HG02870 (cell line): ENCODE measurements around the gene TENT4A.

Source experiments
- ATAC-seq: cut with Tn5 transposase; IDR thresholded peaks from one replicate; pipeline ENCODE4 v1.9.1; 2021; ENCODE audit warnings: mild to moderate bottlenecking, moderate library complexity; ENCODE audit not compliant: unreplicated experiment

The TENT4A gene

DNA sequence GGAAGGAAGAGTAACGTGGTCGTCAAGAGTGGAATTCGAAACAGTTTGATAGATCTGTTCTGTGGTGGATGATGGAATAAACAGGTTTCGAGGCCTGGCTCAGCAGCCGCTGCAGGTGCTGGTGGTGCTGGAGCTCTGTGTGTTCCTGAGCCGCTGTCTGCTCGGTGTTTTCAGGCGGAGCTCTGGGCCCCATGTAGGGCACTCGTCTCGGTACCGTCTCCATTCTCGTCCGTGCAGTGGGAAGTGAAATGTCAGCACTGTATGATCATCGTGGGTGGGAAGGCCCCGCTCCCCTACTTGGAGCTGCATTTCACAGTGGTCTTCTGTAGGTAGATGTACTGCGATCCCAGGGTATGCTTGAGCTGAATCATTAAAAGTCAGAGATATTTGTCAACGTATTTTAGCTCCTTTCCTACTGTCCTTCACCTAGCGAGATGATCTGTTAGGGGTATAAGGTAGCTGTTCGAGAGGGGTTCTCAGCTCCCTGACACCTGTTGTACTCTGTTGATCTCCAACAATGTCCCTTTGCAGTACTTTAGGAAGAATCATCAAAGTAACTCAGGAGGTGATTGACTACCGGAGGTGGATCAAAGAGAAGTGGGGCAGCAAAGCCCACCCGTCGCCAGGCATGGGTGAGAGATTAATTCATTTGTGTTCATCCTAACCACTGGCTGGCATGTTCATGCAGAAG lies 35.9 kb downstream of the TENT4A start:
- no peak for ATAC-seq

DNA sequence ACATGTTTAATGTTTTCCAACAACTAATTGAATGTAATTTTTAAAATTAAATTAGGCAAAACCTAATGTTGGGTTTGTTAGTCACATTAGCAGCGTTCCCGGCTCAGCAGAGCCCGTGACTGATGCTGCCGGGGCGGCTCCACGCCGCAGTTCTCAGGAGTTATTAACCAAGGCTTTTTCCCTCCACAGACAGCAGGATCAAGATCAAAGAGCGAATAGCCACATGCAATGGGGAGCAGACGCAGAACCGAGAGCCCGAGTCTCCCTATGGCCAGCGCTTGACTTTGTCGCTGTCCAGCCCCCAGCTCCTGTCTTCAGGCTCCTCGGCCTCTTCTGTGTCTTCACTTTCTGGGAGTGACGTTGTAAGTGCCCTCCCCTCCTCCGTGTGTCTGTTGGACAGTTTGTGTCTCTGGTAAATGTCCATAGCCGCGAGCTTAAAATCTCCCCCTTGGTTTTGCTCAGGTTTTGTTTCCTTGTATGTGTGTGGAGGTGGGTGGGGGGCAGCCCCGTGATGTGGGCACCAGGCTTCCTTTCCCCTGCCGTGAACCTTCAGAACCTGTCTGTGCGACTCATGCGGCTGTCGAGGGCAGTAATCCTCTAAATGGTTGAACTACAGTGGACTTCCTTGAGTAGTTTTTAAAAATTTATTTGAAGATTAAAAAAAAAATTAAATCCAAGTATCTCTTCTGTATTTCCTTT lies 37.1 kb downstream of the TENT4A start:
- ATAC-seq, result no peak

- ATAC-seq, result no peak
Observed at GRCh38 chr5:6750951-6751685, 37.9 kb downstream of the TENT4A start.

DNA sequence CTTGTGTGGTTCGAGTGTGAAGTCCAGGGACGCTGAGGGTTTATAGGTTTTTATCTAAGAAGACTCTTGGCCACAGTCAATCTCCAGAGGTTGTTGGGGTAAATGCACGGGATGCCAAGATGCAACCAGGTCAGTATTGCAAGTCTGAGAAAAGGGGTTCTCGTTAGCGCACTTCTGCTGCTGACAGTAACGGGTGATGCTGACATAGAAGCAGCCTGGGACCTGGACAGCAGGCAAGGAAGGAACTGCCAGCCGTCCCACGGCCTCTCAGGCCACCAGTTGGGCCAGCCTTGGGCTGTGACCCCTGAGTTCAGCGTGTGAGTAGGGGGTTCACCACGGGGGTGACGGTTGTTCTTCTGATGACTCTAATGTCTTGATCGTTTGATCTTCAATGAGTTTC lies 39.0 kb downstream of the TENT4A start:
- ATAC-seq, result no peak

GRCh38 chr5:6752782-6753181 lies 39.5 kb downstream of the TENT4A start:
- no peak for ATAC-seq

GRCh38 chr5:6753851-6754250 lies 40.6 kb downstream of the TENT4A start:
- no peak for ATAC-seq

DNA sequence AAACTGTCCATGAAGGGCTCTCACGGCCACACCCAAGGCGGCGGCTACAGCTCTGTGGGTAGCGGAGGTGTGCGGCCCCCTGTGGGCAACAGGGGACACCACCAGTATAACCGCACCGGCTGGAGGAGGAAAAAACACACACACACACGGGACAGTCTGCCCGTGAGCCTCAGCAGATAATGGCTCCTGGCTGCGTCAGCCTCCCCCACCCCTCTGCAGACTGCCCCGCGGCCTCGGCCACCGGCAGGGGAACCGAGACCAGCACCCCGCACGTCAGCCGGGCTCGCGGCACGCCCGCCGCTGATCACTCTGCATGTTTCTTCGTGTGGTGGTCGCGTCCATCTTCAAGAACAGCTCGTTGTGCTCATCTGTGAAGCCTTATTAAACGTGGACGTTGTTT lies 41.5 kb downstream of the TENT4A start:
- no peak for ATAC-seq

GRCh38 chr5:6755519-6755918 lies 42.3 kb downstream of the TENT4A start:
- ATAC-seq, result no peak

DNA sequence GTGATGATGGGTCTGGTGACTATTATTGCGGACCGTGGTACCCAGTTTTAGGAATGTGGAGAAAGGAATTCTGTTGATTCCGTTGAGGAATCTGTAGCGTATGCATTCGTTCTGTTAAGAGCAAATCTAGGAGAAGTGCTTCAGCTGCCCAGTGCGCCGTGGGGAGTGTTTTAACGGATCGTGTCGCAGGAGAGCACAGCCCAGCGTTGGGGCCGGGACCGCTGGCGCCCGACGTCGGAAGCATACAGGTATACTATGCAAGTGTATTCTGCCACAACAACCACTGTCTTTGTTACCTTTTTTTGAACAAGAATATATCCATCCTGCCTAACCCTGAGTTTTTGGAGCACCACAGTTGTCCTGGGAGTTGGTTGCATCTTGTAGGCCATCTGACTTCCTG lies 42.7 kb downstream of the TENT4A start:
- ATAC-seq, result no peak

- no peak for ATAC-seq
Observed at GRCh38 chr5:6757414-6757969, 44.3 kb downstream of the TENT4A start.

- ATAC-seq, result no peak
Observed at GRCh38 chr5:6758236-6758635, 45.0 kb downstream of the TENT4A start.

- no peak for ATAC-seq
Observed at GRCh38 chr5:6758706-6759105, 45.5 kb downstream of the TENT4A start.

DNA sequence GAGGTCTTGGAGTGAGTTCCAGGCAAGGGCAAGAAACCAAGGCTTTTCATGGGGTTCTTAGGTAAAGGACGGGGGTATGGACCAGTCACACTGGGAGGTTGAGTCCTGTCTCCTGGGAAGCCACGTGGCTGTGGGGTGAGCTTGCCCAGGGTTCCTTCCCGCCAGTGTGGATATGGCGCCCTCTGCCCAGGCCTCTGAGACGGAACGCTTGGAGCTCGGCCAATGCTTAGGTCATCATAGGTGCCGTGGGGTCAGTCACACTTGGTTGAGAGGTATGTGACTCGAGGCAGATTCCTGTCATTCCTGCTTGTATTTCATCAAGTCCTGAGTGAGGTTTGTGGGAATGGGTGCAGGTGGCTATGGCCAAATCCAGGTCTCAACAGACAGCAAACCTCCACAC lies 46.2 kb downstream of the TENT4A start:
- no peak for ATAC-seq

- no peak for ATAC-seq
Observed at GRCh38 chr5:6759983-6760382, 46.8 kb downstream of the TENT4A start.

DNA sequence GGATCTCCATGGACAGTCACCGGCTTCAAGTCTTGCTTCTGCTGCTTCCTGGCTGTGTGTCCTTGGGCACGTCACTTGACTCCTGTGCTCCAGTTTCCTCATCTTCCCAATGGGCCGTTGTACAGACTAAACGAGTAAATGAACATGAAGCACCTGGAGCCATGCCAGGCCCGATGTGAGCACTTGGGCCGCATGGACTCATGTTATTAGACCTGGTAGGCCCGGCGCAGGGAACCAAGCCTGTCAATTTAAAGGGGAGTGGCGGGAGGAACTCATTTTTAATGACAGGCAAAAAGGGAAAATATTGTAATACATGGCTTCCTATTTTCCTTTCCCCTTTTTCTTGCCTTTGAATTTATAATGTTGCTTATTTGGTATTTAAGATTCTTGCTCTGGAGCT lies 47.5 kb downstream of the TENT4A start:
- ATAC-seq, result no peak

DNA sequence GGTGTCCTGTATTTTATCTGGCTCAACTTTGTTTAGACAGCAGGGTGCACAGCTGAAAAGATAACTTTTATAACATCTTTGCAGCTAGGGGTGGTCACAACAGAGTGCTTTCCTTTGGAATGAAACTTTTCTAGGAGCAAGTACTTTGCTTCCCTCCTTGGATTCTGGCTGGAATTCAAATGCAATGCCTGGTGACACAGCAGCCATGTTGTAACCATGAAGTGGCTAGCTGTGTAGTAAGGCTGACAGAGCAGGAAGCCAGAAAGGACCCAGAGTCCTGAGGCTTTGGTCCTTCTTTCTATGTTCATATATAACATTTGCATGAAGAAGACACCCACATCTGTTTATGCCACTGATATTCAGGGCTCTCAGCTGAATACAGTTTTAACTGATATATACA lies 48.1 kb downstream of the TENT4A start:
- no peak for ATAC-seq

- ATAC-seq, result no peak
Observed at GRCh38 chr5:6762116-6762515, 48.9 kb downstream of the TENT4A start.

DNA sequence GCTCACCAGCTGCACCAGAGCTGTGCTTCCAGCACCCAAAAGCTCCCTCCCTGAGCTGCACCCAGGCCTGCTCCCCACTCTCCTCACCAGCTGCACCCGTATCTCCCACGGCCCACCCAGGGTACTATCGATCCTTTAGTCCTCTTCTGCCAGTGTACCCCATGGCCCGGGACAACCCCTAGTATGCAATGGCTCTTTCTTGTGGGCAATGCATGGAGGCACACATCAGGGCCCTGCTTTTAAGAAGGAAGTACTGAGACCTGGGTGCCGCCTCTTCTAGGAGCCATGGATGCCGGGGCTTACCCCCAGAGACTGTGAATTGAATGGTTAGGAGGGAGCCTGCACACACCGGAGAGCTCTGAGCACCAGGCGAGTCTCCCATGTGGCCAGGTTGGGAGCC lies 49.5 kb downstream of the TENT4A start:
- no peak for ATAC-seq

- ATAC-seq, result no peak
Observed at GRCh38 chr5:6763191-6763590, 50.0 kb downstream of the TENT4A start.

DNA sequence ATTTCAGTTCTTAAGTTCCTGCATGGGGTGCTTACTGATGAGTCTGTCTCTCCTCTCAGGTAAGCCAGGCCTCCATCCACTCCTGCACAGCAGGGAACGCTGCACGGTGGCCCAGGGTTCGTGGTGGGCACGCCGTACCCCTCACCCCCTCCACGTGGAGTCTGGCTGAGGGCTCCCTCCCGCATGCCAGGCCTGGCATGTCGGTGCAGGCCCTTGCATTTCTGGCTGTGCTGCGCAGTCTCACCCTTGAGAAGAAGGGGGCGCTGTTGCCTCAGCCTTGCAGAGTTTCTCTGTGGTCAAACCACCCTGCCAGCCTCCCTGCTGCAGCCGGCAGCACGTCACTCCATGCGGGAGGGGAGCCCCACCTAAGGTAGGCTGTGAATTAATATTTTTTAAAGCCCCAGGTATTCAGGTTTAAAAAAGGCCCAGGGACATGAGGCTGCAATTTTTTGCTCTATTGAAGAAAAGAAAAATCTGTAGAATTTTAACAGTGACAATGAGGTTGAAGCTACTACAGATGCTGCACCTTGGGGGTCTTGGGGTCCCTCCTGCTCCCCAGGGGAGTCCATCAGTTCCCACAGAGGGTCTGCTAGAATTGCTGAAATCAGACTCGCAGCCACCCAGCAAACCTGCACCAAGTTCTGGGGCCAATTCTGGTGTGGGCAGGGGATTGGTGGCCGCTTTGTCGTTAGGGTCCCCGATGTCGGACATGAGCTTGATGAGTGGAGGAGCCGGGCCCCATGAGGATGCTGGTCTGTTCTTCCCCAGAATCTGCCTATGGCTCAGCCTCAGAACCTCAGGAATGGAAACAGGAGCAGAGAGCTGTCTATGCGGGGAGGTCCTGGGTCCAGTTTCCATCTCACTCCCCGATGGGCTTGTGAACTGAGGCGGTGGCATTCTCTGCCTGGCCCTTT lies 52.6 kb downstream of the TENT4A start:
- peak; percentile 64 for ATAC-seq

DNA sequence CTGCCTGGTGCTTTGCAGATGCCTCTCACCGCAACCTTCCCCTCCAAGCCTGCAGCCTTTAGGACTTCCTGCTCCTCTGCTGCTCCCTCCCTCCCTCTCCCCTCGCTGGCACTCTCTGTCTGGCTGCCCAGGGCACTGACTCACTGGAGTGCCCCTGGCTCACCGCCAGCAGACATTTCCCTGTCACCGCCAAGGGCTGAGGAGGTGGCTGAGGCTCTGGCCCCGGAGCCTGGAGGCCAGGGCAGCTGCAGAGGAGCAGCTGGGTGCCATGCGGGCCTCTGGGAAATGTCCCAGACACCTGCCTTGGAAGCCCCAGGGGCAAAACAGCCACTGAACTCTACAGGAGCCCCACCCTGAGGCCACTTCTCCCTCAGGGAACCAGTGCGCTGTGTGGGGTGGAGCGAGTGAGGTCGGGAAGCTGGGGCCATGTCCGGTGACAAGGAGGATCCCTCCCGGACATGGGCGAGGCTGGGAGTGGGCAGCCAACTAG lies 53.4 kb downstream of the TENT4A start:
- ATAC-seq, result no peak
